Measurements from ENCODE around the gene C14orf180.

C14orf180 gene

GRCh38 chr14:104579507-104579906, at the start of gene C14orf180:
TSS of gene C14orf180 (plus strand) at chr14:104579764. CDS start at chr14:104586431, 6,667 bp downstream.
- no peak for DNase-seq

GRCh38 chr14:104530646-104531045, 48.9 kb upstream of the C14orf180 start:
- DNase-seq, result no peak

- DNase-seq, result no peak
These were observed 48.0 kb upstream of the C14orf180 start for GRCh38 chr14:104531421-104532190.

GRCh38 chr14:104532191-104532555, 47.4 kb upstream of the C14orf180 start:
- DNase-seq, result no peak

GRCh38 chr14:104534036-104534435, 45.5 kb upstream of the C14orf180 start:
- DNase-seq, result no peak

- DNase-seq, result no peak
These were observed 42.5 kb upstream of the C14orf180 start for GRCh38 chr14:104536942-104537612.

- DNase-seq, result no peak
These were observed 42.0 kb upstream of the C14orf180 start for GRCh38 chr14:104537613-104537988.

GRCh38 chr14:104541905-104542465, 37.6 kb upstream of the C14orf180 start:
- DNase-seq, result no peak

- DNase-seq, result no peak
These were observed 36.4 kb upstream of the C14orf180 start for GRCh38 chr14:104542871-104543830.

- DNase-seq, result no peak
These were observed 35.1 kb upstream of the C14orf180 start for GRCh38 chr14:104544362-104544961.

- DNase-seq, result no peak
These were observed 34.2 kb upstream of the C14orf180 start for GRCh38 chr14:104545151-104545941.

- DNase-seq, result no peak
These were observed 33.5 kb upstream of the C14orf180 start for GRCh38 chr14:104545942-104546501.

- no peak for DNase-seq
These were observed 32.8 kb upstream of the C14orf180 start for GRCh38 chr14:104546591-104547309.

GRCh38 chr14:104547310-104547997, 32.1 kb upstream of the C14orf180 start:
- DNase-seq, result no peak

- no peak for DNase-seq
These were observed 31.4 kb upstream of the C14orf180 start for GRCh38 chr14:104547998-104548700.

- DNase-seq, result no peak
These were observed 30.6 kb upstream of the C14orf180 start for GRCh38 chr14:104548802-104549535.

- no peak for DNase-seq
These were observed 29.8 kb upstream of the C14orf180 start for GRCh38 chr14:104549536-104550339.

All from activated CD4-positive, alpha-beta T cell treated with anti-CD3 and anti-CD28 coated beads, Interleukin-2, amount 50 U/mL, for 4 hours (primary cell).